ENCODE results near the gene ACSS3. TPM values are rescaled to one million over a fixed set of nuclear protein-coding genes. Genes with fewer than 3 reads are reported as not detected.

ACSS3 gene
- total RNA-seq, 4 donors from 2014 or later: 78.1 to 106 (median 83.8) TPM

DNA sequence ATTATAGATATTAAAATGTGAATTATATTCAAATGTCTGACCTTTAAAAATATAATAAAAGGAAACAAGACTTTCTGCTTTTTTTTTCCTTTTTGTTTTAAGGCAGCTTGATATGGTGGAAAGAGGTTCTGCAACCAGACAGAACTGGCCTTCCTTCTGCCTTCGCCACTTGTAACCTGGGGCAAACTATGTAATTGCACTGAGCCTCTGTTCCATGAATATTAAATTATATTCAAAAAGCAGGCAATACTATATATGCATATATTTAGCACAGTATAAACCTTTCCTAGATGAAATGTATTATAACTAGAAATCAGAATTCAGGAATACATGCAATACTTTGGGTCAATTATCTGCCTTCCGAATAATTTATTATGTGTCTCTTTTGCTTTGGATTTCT is 59.9 kb downstream of the ACSS3 start:
- H3K27me3 ChIP-seq: no peaks in the 10 kb centered on the region
- peaks cover 0 to 4% (median 0%) of the 10 kb centered on the region in 3 donors for H3K36me3 ChIP-seq
- H3K4me1 ChIP-seq: no peaks in the 10 kb centered on the region
- no peak overlapping the region for H3K4me3 ChIP-seq
- no peak overlapping the region for H3K27ac ChIP-seq
- 61 to 92% methylated on average over 2 of the region's 2 CpGs for WGBS, 2 donors
- no peak for TF ChIP-seq POLR2A (IDR thresholded peaks at IDR 0.05)
- H3K9me3 ChIP-seq: no peaks in the 10 kb centered on the region
- DNase-seq (ENCODE audit: low spot score in 2 of 2): no peak

GRCh38 chr12:81141217-81141616 is 63.3 kb downstream of the ACSS3 start:
- 92 to 94% methylated on average over 1 of the region's 1 CpG for WGBS, 2 donors
- TF ChIP-seq POLR2A (IDR thresholded peaks at IDR 0.05) (no peak), CTCF (IDR thresholded peaks at IDR 0.05) (no peak), EP300 (IDR thresholded peaks at IDR 0.05) (no peak)

GRCh38 chr12:81143057-81143456 is 65.2 kb downstream of the ACSS3 start:
- H3K4me1 ChIP-seq: no peaks in the 10 kb centered on the region
- WGBS, 2 donors: 73 to 78% methylated on average over 5 of the region's 5 CpGs
- no peaks in the 10 kb centered on the region for H3K9me3 ChIP-seq
- TF ChIP-seq EP300 (IDR thresholded peaks at IDR 0.05): no peak
- no peak for DNase-seq (ENCODE audit: low spot score in 2 of 2)
- no peak overlapping the region for H3K4me3 ChIP-seq
- no peaks in the 10 kb centered on the region for H3K27me3 ChIP-seq
- H3K36me3 ChIP-seq: peaks cover 0 to 29% (median 0%) of the 10 kb centered on the region in 3 donors
- H3K27ac ChIP-seq: no peak overlapping the region

More at GRCh38 chr12:81141217-81141616, 63.3 kb downstream of the ACSS3 start:
- Histone ChIP-seq H3K4me1 (no peaks in the 10 kb centered on the region), H3K27ac (no peak overlapping the region), H3K4me3 (no peak overlapping the region), H3K36me3 (peaks cover 0 to 20% (median 0%) of the 10 kb centered on the region in 3 donors), H3K9me3 (no peaks in the 10 kb centered on the region), H3K27me3 (no peaks in the 10 kb centered on the region)
- DNase-seq (ENCODE audit: low spot score in 2 of 2): no peak

- Histone ChIP-seq H3K9me3 (no peaks in the 10 kb centered on the region), H3K27ac (no peak overlapping the region), H3K4me3 (no peak overlapping the region), H3K27me3 (no peaks in the 10 kb centered on the region), H3K4me1 (no peaks in the 10 kb centered on the region), H3K36me3 (peaks cover 0 to 29% (median 0%) of the 10 kb centered on the region in 3 donors)
- 71 to 79% methylated on average over 3 of the region's 3 CpGs for whole genome bisulfite sequencing, 2 donors
- no peak for TF ChIP-seq CTCF (IDR thresholded peaks at IDR 0.05)
- no peak for DNase-seq (ENCODE audit: low spot score in 2 of 2)
Measured at GRCh38 chr12:81146228-81147225, 68.6 kb downstream of the ACSS3 start.

- no peak for DNase-seq (ENCODE audit: low spot score in 2 of 2)
- peaks cover 0 to 33% (median 0%) of the 10 kb centered on the region in 3 donors for H3K36me3 ChIP-seq
- no peak for TF ChIP-seq CTCF (IDR thresholded peaks at IDR 0.05)
- no peak for TF ChIP-seq POLR2A (IDR thresholded peaks at IDR 0.05)
- TF ChIP-seq EP300 (IDR thresholded peaks at IDR 0.05): no peak
- no peaks in the 10 kb centered on the region for H3K27me3 ChIP-seq
- WGBS, 2 donors: 57 to 58% methylated on average over 4 of the region's 4 CpGs
- H3K27ac ChIP-seq: no peak overlapping the region
- no peaks in the 10 kb centered on the region for H3K9me3 ChIP-seq
- no peaks in the 10 kb centered on the region for H3K4me1 ChIP-seq
- H3K4me3 ChIP-seq: no peak overlapping the region
Measured at GRCh38 chr12:81147292-81147919, 69.5 kb downstream of the ACSS3 start.

DNA sequence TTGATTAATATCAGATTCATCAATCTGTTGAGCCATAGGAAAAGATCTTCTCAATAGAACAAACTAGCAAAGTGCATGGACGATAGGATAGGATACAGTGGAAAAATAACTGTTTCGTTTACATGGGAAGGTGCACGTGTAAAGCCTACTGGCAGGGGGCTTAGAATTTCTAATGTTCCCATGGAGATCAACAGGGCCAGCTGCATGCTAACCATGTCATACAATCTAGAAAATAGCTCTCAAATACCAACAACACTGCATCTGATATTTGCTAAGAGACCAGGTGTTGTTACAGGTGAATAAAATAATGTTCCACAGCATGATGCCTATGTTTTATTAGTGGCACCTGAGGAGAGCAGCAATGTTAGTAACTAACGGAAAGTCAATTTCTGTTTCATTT is 72.5 kb downstream of the ACSS3 start:
- no peaks in the 10 kb centered on the region for H3K9me3 ChIP-seq
- H3K4me3 ChIP-seq: no peak overlapping the region
- H3K4me1 ChIP-seq: no peaks in the 10 kb centered on the region
- H3K36me3 ChIP-seq: peaks cover 0 to 39% (median 0%) of the 10 kb centered on the region in 3 donors
- H3K27me3 ChIP-seq: no peaks in the 10 kb centered on the region
- no peak for TF ChIP-seq POLR2A (IDR thresholded peaks at IDR 0.05)
- 62 to 81% methylated on average over 4 of the region's 4 CpGs for WGBS, 2 donors
- no peak overlapping the region for H3K27ac ChIP-seq
- DNase-seq (ENCODE audit: low spot score in 2 of 2): no peak
